HEK293 (cell line): Measurements from ENCODE around the gene TOR4A.

Experiments
- CTCF ChIA-PET: fragments of 350-600 bp; formaldehyde crosslinking; extraction: SDS; loops from one replicate; lab custom pipeline; 2021; ENCODE audit warnings: antibody characterized with exemption; lab: Yijun Ruan, JAX
- POLR2A ChIA-PET: fragments of 300-600 bp; formaldehyde crosslinking; extraction: SDS; loops from one replicate; lab custom pipeline; 2020; ENCODE audit warnings: antibody characterized with exemption, inconsistent platforms; lab: Yijun Ruan, JAX
- H3K27ac ChIP-seq: fragments of 200-500 bp; sonication (Bioruptor generic); 2 replicates; pipeline ENCODE4 v1.5.1; 2014; ENCODE audit warnings: low read depth, low read length, control low read depth, inconsistent platforms; ENCODE audit errors: extremely low read depth
- H3K36me3 ChIP-seq, 2 experiments: fragments of 200-500 bp in 1 of 2; sonication (Bioruptor generic) in 1 of 2; 1 replicate in 1 of 2; 2 replicates in 1 of 2; pipeline ENCODE4 v1.5.1; 2014 to 2017; ENCODE audit warnings: inconsistent platforms in 2 of 2, low read length in 2 of 2; ENCODE audit not compliant: control insufficient read depth in 2 of 2, insufficient read depth in 1 of 2
- H3K4me1 ChIP-seq: fragments of 200-500 bp; sonication (Bioruptor generic); 2 replicates; pipeline ENCODE4 v1.5.1; 2014; ENCODE audit warnings: mild to moderate bottlenecking, low read length, inconsistent platforms; ENCODE audit not compliant: control insufficient read depth, insufficient read depth
- H3K4me3 ChIP-seq: 2 replicates; pipeline ENCODE4 v1.5.1; 2011; ENCODE audit warnings: low read depth, mild to moderate bottlenecking, control low read depth, low read length, moderate library complexity
- H3K9me3 ChIP-seq: fragments of 200-500 bp; sonication (Bioruptor generic); 2 replicates; pipeline ENCODE4 v1.5.1; 2014; ENCODE audit warnings: low read depth, low read length, inconsistent platforms; ENCODE audit not compliant: control insufficient read depth, insufficient read depth
- BCL11A ChIP-seq: fragments of 450-650 bp; formaldehyde crosslinking; IDR thresholded peaks from 2 replicates; pipeline ENCODE4 v1.5.1; 2016; ENCODE audit warnings: low read depth, missing biosample characterization, missing genetic modification characterization
- GLIS1 ChIP-seq: fragments of 450-650 bp; formaldehyde crosslinking; IDR thresholded peaks from 2 replicates; pipeline ENCODE4 v1.5.1; 2016; ENCODE audit warnings: missing biosample characterization, missing genetic modification characterization
- SP2 ChIP-seq: fragments of 450-650 bp; formaldehyde crosslinking; IDR thresholded peaks from 2 replicates; pipeline ENCODE4 v1.5.1; 2016; ENCODE audit warnings: missing biosample characterization, missing genetic modification characterization
- ZNF121 ChIP-seq: fragments of 450-650 bp; formaldehyde crosslinking; IDR thresholded peaks from 2 replicates; pipeline ENCODE4 v1.5.1; 2016; ENCODE audit warnings: missing biosample characterization, missing genetic modification characterization
- ZNF18 ChIP-seq: fragments of 450-650 bp; formaldehyde crosslinking; IDR thresholded peaks from 2 replicates; pipeline ENCODE4 v1.5.1; 2016; ENCODE audit warnings: missing biosample characterization, missing genetic modification characterization
- ZNF664 ChIP-seq: fragments of 450-650 bp; formaldehyde crosslinking; IDR thresholded peaks from 2 replicates; pipeline ENCODE4 v1.5.1; 2016; ENCODE audit warnings: missing biosample characterization, missing genetic modification characterization

Gene TOR4A

GRCh38 chr9:137331929-137332328 lies 54.4 kb downstream of the TOR4A start:
- no peaks in the 10 kb centered on the region for H3K36me3 ChIP-seq
- H3K9me3 ChIP-seq: no peaks in the 10 kb centered on the region
- TF ChIP-seq GLIS1: no peak
- TF ChIP-seq BCL11A: no peak
- no peak for TF ChIP-seq SP2 (tag by site-specific recombination)
- no peak for TF ChIP-seq ZNF121 (tag by site-specific recombination)
- TF ChIP-seq ZNF18: no peak
- no peak for TF ChIP-seq ZNF664 (tag by site-specific recombination)
- no peaks in the 10 kb centered on the region for H3K4me1 ChIP-seq
- H3K27ac ChIP-seq: no peak overlapping the region
- ChIA-PET CTCF (no interaction called here), POLR2A (no interaction called here)
- no peak overlapping the region for H3K4me3 ChIP-seq
